Karpas-422 (cell line): Measurements from ENCODE around the gene PRDM16. TPM values are rescaled to one million over a fixed set of nuclear protein-coding genes. Genes with fewer than 3 reads are reported as not detected.

Source experiments
- DNase-seq: peaks from one replicate; pipeline ENCODE4 v3.0.0-alpha.2; 2015
- H2AFZ ChIP-seq: fragments of 200-600 bp; sonication (generic); 2 replicates; pipeline ENCODE4 v1.6.1; 2014; ENCODE audit warnings: antibody characterized with exemption, low read length, mixed read lengths
- H3K27ac ChIP-seq: fragments of 200-600 bp; sonication (generic); 2 replicates; pipeline ENCODE4 v1.5.1; 2014; ENCODE audit warnings: mild to moderate bottlenecking, low read length, moderate library complexity
- H3K27me3 ChIP-seq: fragments of 200-600 bp; sonication (generic); 2 replicates; pipeline ENCODE4 v1.6.1; 2014; ENCODE audit warnings: low read length, mixed read lengths
- H3K36me3 ChIP-seq: fragments of 200-600 bp; sonication (generic); 2 replicates; pipeline ENCODE4 v1.6.1; 2014; ENCODE audit warnings: low read length, mixed read lengths; ENCODE audit not compliant: insufficient read depth
- H3K4me1 ChIP-seq: fragments of 200-600 bp; sonication (generic); 2 replicates; pipeline ENCODE4 v1.6.1; 2014; ENCODE audit warnings: mild to moderate bottlenecking, low read length, mixed read lengths
- H3K4me2 ChIP-seq: fragments of 200-600 bp; sonication (generic); 2 replicates; pipeline ENCODE4 v1.6.1; 2014; ENCODE audit warnings: low read length, low read depth, mild to moderate bottlenecking; ENCODE audit not compliant: poor library complexity, severe bottlenecking
- H3K4me3 ChIP-seq: fragments of 200-600 bp; sonication (generic); 2 replicates; pipeline ENCODE4 v1.5.1; 2014; ENCODE audit warnings: mild to moderate bottlenecking, antibody characterized with exemption, low read length, mixed read lengths
- H3K79me2 ChIP-seq: fragments of 200-600 bp; sonication (generic); 2 replicates; pipeline ENCODE4 v1.6.1; 2014; ENCODE audit warnings: mild to moderate bottlenecking, low read length, mixed read lengths
- H3K9ac ChIP-seq: fragments of 200-600 bp; sonication (generic); 2 replicates; pipeline ENCODE4 v1.6.0; 2014; ENCODE audit warnings: low read length
- H3K9me2 ChIP-seq: fragments of 200-600 bp; sonication (generic), shearing (Covaris generic); replicated peaks from 2 replicates; pipeline ENCODE4 v1.6.0; 2014; ENCODE audit warnings: mild to moderate bottlenecking, low read length, moderate library complexity; ENCODE audit not compliant: insufficient read depth
- H3K9me3 ChIP-seq: fragments of 300-700, 200-600 bp; sonication (generic); 2 replicates; pipeline ENCODE4 v1.6.1; 2014; ENCODE audit warnings: low read length, mixed read lengths
- H4K20me1 ChIP-seq: fragments of 200-600 bp; sonication (generic); 2 replicates; pipeline ENCODE4 v1.6.1; 2014; ENCODE audit warnings: mild to moderate bottlenecking, antibody characterized with exemption, low read length, low read depth; ENCODE audit not compliant: insufficient read depth
- total RNA-seq: library from RNA; depleted of rRNA; stranded (reverse); fragments of >200 nt; shearing (Covaris generic); gene quantifications from 2 replicates; pipeline ENCODE4 v1.2.3, GENCODE V29; 2014; ENCODE audit warnings: low replicate concordance

PRDM16 gene
- total RNA-seq, 1 experiment from 2014 or later = not detected

- Histone ChIP-seq H3K9me3 (no peaks in the 10 kb centered on the region), H3K36me3 (no peaks in the 10 kb centered on the region), H4K20me1 (no peaks in the 10 kb centered on the region), H3K9ac (no peak overlapping the region), H3K27me3 (no peaks in the 10 kb centered on the region), H2AFZ (no peak overlapping the region), H3K4me1 (no peaks in the 10 kb centered on the region), H3K4me3 (no peak overlapping the region), H3K27ac (no peak overlapping the region), H3K4me2 (no peak overlapping the region), H3K9me2 (no peaks in the 10 kb centered on the region), H3K79me2 (no peaks in the 10 kb centered on the region)
- no peak for DNase-seq
These were observed 309.6 kb downstream of the PRDM16 start for GRCh38 chr1:3378411-3379208.

DNA sequence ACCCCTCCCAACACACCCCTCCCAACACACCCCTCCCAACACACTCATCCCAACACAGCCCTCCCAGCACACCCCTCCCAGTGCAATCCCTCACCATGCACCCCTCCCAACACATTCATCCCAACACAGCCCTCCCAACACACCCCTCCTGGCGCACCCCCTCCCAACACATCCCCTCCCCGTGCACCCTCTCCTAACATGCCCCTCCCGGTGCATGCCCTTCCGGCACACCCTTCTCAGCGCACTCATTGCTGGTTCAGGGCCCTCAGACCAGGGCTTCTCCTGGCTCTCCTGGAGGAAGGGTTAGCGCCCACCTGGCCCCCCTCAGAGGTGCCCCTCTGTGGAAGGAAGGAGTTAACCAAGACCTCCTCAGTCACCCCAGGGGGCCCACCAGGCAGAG, 310.9 kb downstream of the PRDM16 start:
- Histone ChIP-seq H3K4me2 (no peak overlapping the region), H4K20me1 (no peaks in the 10 kb centered on the region), H3K36me3 (no peaks in the 10 kb centered on the region), H2AFZ (no peak overlapping the region), H3K9me3 (no peaks in the 10 kb centered on the region), H3K4me1 (no peaks in the 10 kb centered on the region), H3K79me2 (no peaks in the 10 kb centered on the region), H3K4me3 (no peak overlapping the region), H3K27me3 (no peaks in the 10 kb centered on the region), H3K27ac (no peak overlapping the region), H3K9ac (no peak overlapping the region), H3K9me2 (no peaks in the 10 kb centered on the region)
- no peak for DNase-seq

GRCh38 chr1:3380469-3380868, 311.5 kb downstream of the PRDM16 start:
- H3K27me3 ChIP-seq = no peaks in the 10 kb centered on the region
- H3K9me3 ChIP-seq = no peaks in the 10 kb centered on the region
- no peak overlapping the region for H3K9ac ChIP-seq
- no peak overlapping the region for H2AFZ ChIP-seq
- H3K9me2 ChIP-seq = no peaks in the 10 kb centered on the region
- H3K79me2 ChIP-seq = no peaks in the 10 kb centered on the region
- no peaks in the 10 kb centered on the region for H3K4me1 ChIP-seq
- H4K20me1 ChIP-seq = no peaks in the 10 kb centered on the region
- H3K27ac ChIP-seq = no peak overlapping the region
- DNase-seq = no peak
- H3K36me3 ChIP-seq = no peaks in the 10 kb centered on the region
- no peak overlapping the region for H3K4me2 ChIP-seq
- no peak overlapping the region for H3K4me3 ChIP-seq

DNA sequence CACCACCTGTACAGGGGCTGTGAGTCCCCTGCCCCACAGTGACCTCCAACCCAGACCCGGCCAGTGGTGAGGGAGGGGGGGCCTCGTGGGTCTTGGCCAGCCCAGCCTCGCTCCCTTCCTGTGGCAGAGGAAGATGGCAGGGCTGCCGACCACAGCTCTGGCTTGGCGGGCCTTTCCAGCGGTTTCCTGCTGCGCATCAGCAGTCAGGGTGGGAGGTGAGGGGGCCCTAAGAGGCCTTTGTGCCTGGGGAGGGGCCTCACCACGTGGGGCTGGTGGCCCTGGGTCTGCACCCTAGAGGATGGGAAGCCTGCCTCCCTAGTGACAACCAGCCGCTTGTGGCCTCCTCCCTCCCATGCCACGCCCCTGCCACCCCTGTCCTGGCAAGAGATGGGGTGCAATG, 312.9 kb downstream of the PRDM16 start:
- Histone ChIP-seq H2AFZ (no peak overlapping the region), H3K4me1 (no peaks in the 10 kb centered on the region), H3K36me3 (no peaks in the 10 kb centered on the region), H3K4me3 (no peak overlapping the region), H3K27me3 (no peaks in the 10 kb centered on the region), H3K9me3 (no peaks in the 10 kb centered on the region), H4K20me1 (no peaks in the 10 kb centered on the region), H3K4me2 (no peak overlapping the region), H3K9ac (no peak overlapping the region), H3K79me2 (no peaks in the 10 kb centered on the region), H3K9me2 (no peaks in the 10 kb centered on the region), H3K27ac (no peak overlapping the region)
- no peak for DNase-seq

DNA sequence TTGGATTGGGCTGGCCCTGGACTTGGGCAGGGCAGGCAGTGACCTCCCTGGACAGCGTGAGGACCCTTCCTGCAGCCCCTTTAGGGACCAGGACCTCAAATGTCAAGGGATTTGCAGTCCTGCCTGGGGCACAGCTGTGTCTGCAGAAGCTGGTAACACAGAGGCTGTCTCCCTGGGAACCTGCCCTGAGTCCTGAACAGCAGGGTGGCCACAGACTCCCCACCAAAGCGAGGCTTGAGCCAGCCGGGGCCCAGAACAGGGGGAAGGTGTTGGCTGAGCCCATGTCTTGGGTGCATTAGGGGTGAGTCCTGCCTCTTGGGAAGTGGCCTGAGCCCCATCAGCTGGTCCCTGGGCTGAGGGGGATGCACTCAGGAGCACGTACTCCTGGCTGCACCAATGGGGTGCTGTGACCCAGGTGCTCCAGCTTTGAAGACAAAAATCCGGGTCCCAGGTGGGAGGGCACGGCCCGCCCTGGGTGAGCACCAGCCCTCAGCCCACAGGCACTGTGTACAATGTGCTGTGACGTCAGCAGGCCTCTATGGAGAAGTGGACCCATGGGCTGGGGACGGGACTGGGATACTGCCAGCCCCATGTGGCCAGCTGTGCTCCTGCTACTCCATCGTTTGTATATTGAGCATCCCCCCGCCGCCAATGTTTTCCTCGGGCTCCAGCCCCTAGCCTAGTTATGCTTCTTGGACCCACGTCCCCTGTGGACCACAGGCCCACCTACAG, 313.5 kb downstream of the PRDM16 start:
- Histone ChIP-seq H3K27ac (no peak overlapping the region), H3K4me2 (no peak overlapping the region), H3K36me3 (no peaks in the 10 kb centered on the region), H3K9me2 (no peaks in the 10 kb centered on the region), H3K4me3 (no peak overlapping the region), H3K9me3 (no peaks in the 10 kb centered on the region), H3K4me1 (no peaks in the 10 kb centered on the region), H4K20me1 (no peaks in the 10 kb centered on the region), H3K79me2 (no peaks in the 10 kb centered on the region), H3K27me3 (no peaks in the 10 kb centered on the region), H2AFZ (no peak overlapping the region), H3K9ac (no peak overlapping the region)
- no peak for DNase-seq

- no peaks in the 10 kb centered on the region for H4K20me1 ChIP-seq
- H3K79me2 ChIP-seq = no peaks in the 10 kb centered on the region
- H3K27ac ChIP-seq = no peak overlapping the region
- H3K9ac ChIP-seq = no peak overlapping the region
- no peaks in the 10 kb centered on the region for H3K4me1 ChIP-seq
- no peak overlapping the region for H2AFZ ChIP-seq
- no peaks in the 10 kb centered on the region for H3K9me3 ChIP-seq
- H3K27me3 ChIP-seq = no peaks in the 10 kb centered on the region
- no peak for DNase-seq
- no peaks in the 10 kb centered on the region for H3K9me2 ChIP-seq
- no peaks in the 10 kb centered on the region for H3K36me3 ChIP-seq
- H3K4me3 ChIP-seq = no peak overlapping the region
- H3K4me2 ChIP-seq = no peak overlapping the region
These were observed 314.7 kb downstream of the PRDM16 start for GRCh38 chr1:3383679-3384078.

GRCh38 chr1:3384407-3384806, 315.4 kb downstream of the PRDM16 start:
- no peak overlapping the region for H3K4me3 ChIP-seq
- DNase-seq = no peak
- H4K20me1 ChIP-seq = no peaks in the 10 kb centered on the region
- H3K79me2 ChIP-seq = no peaks in the 10 kb centered on the region
- H3K27ac ChIP-seq = no peak overlapping the region
- no peaks in the 10 kb centered on the region for H3K9me3 ChIP-seq
- H3K4me2 ChIP-seq = no peak overlapping the region
- H3K4me1 ChIP-seq = no peaks in the 10 kb centered on the region
- H3K9me2 ChIP-seq = no peaks in the 10 kb centered on the region
- H3K9ac ChIP-seq = no peak overlapping the region
- no peak overlapping the region for H2AFZ ChIP-seq
- no peaks in the 10 kb centered on the region for H3K27me3 ChIP-seq
- no peaks in the 10 kb centered on the region for H3K36me3 ChIP-seq

DNA sequence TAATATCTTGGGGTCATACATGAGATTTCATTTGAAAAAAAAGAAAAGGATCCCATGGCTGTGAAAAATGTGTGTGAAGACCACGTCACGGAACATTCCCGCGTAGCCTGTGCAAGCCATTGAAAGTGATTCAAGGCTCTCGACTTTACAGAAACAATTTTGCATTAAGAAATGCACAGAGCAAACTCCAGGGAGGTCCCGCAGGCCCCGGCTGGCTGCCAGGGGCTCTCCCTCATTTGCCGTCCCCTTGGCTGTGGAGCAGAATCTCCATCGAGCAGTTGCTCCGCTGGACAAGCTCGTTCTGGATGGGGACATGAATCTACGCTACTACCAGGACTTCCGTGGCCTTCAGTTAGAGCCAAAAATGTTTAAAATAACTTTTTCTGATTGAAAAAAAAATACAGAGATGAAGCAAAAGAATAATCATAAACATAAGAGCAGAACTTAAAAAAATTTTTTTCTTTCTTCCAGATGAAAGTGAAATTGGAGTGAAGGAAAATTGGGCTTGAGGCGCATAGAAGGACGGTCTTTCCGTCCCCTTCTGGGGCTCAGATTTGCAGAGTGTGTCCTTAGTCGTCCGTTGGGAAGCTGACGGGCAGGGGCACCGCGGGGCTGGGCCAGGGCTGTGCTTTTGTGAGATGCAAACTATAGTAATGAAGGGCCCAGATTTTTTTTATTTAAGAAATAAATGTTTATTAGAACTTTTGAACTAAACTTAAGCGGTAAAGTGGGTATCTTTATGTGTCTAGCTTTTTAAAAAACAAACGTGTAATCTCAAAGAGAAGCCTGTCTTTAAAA, 317.4 kb downstream of the PRDM16 start:
- Histone ChIP-seq H3K27ac (no peak overlapping the region), H3K36me3 (no peaks in the 10 kb centered on the region), H3K27me3 (no peaks in the 10 kb centered on the region), H2AFZ (no peak overlapping the region), H3K4me2 (no peak overlapping the region), H3K9me2 (no peaks in the 10 kb centered on the region), H4K20me1 (no peaks in the 10 kb centered on the region), H3K4me3 (no peak overlapping the region), H3K9me3 (no peaks in the 10 kb centered on the region), H3K9ac (no peak overlapping the region), H3K79me2 (no peaks in the 10 kb centered on the region), H3K4me1 (no peaks in the 10 kb centered on the region)
- no peak for DNase-seq
